GM12878 (cell line): Measurements from ENCODE around the gene SLC39A1. TPM values are rescaled to one million over a fixed set of nuclear protein-coding genes. Genes with fewer than 3 reads are reported as not detected.
A peak's percentile ranks its signal among the peaks of the same experiment; 100 is the strongest.

Source experiments
- ASH2L ChIP-seq: fragments of 300-600, 200-600 bp; sonication (generic); IDR thresholded peaks from 2 replicates; pipeline ENCODE4 v1.6.1; 2017; ENCODE audit warnings: low read depth, mild to moderate bottlenecking, borderline replicate concordance
- CREB1 ChIP-seq: IDR thresholded peaks from 2 replicates; pipeline ENCODE4 v1.6.1; 2012; ENCODE audit warnings: low read depth, mild to moderate bottlenecking, inconsistent platforms
- E2F4 ChIP-seq: IDR thresholded peaks from 2 replicates; pipeline ENCODE4 v1.6.1; 2012; ENCODE audit warnings: low read depth, low read length, improper control_type of control experiment
- ESRRA ChIP-seq: IDR thresholded peaks from 2 replicates; pipeline ENCODE4 v1.6.1; 2012; ENCODE audit warnings: mild to moderate bottlenecking, low read length, improper control_type of control experiment
- KLF5 ChIP-seq: fragments of 450-650 bp; IDR thresholded peaks from 2 replicates; pipeline ENCODE4 v1.6.1; 2014; ENCODE audit warnings: mild to moderate bottlenecking; ENCODE audit not compliant: partially characterized antibody
- MTA3 ChIP-seq: IDR thresholded peaks from 2 replicates; pipeline ENCODE4 v1.6.1; 2012; ENCODE audit warnings: low read length, inconsistent platforms, borderline replicate concordance
- NFIC ChIP-seq: IDR thresholded peaks from 2 replicates; pipeline ENCODE4 v1.6.1; 2012; ENCODE audit warnings: low read depth, mild to moderate bottlenecking, inconsistent platforms, low read length, moderate library complexity
- NFXL1 ChIP-seq: fragments of 450-650 bp; IDR thresholded peaks from 2 replicates; pipeline ENCODE4 v1.6.1; 2017; ENCODE audit warnings: antibody characterized with exemption, mild to moderate bottlenecking, borderline replicate concordance
- NR2F1 ChIP-seq: fragments of 450-650 bp; conservative IDR thresholded peaks from 2 replicates; pipeline ENCODE4 v1.6.1; 2017; ENCODE audit warnings: mild to moderate bottlenecking
- NRF1 ChIP-seq: conservative IDR thresholded peaks from 2 replicates; pipeline ENCODE4 v1.6.1; 2011; ENCODE audit warnings: mild to moderate bottlenecking, low read depth, low read length, improper control_type of control experiment
- POLR2A ChIP-seq: IDR thresholded peaks from 2 replicates; pipeline ENCODE4 v1.6.1; 2011; ENCODE audit warnings: low read depth, mild to moderate bottlenecking, low read length
- RFX5 ChIP-seq: IDR thresholded peaks from 2 replicates; pipeline ENCODE4 v1.6.1; 2011; ENCODE audit warnings: low read depth, low read length, improper control_type of control experiment
- RUNX3 ChIP-seq: IDR thresholded peaks from 2 replicates; pipeline ENCODE4 v1.6.1; 2012; ENCODE audit warnings: low read length, inconsistent platforms
- SIN3A ChIP-seq: IDR thresholded peaks from 2 replicates; pipeline ENCODE4 v1.6.1; 2012; ENCODE audit warnings: low read depth, low read length, improper control_type of control experiment
- SMAD5 ChIP-seq: IDR thresholded peaks from 2 replicates; pipeline ENCODE4 v1.6.1; 2016; ENCODE audit warnings: antibody characterized with exemption, low read depth
- SMARCA5 ChIP-seq: fragments of 450-650 bp; IDR thresholded peaks from 2 replicates; pipeline ENCODE4 v1.6.1; 2017; ENCODE audit warnings: mild to moderate bottlenecking
- SP1 ChIP-seq: IDR thresholded peaks from one replicate; pipeline ENCODE4 v1.6.1; 2011; ENCODE audit warnings: low read depth, low read length
- SPI1 ChIP-seq: IDR thresholded peaks from 2 replicates; pipeline ENCODE4 v1.6.1; 2011; ENCODE audit warnings: low read depth, mild to moderate bottlenecking, low read length, moderate library complexity, borderline replicate concordance; ENCODE audit not compliant: insufficient read depth
- SREBF1 ChIP-seq: IDR thresholded peaks from 2 replicates; pipeline ENCODE4 v1.6.1; 2012; ENCODE audit warnings: mild to moderate bottlenecking, low read length
- SREBF2 ChIP-seq: IDR thresholded peaks from 2 replicates; pipeline ENCODE4 v1.6.1; 2012; ENCODE audit warnings: mild to moderate bottlenecking, low read length
- TCF12 ChIP-seq: IDR thresholded peaks from 2 replicates; pipeline ENCODE4 v1.6.1; 2011; ENCODE audit warnings: low read depth, mild to moderate bottlenecking, low read length
- ZSCAN29 ChIP-seq: fragments of 450-650 bp; IDR thresholded peaks from 2 replicates; pipeline ENCODE4 v1.6.1; 2017; ENCODE audit warnings: mild to moderate bottlenecking, moderate library complexity
- polyA plus RNA-seq, 11 experiments: library from polyadenylated mRNA; depleted of rRNA in 4 of 11; unstranded in 6 of 11; stranded (reverse) in 5 of 11; fragments of >200 nt; fragmentation: Nextera tagmentation in 4 of 11; fragmentation: Illumina TruSeq in 1 of 11; extraction: Ambion mirVana in 4 of 11; extraction: Trizol in 1 of 11; gene quantifications; 1 replicate in 1 of 11; 2 replicates in 10 of 11; pipeline versions ENCODE4 v1.2.1 to v1.2.3, GENCODE V29; 2011 to 2016; ENCODE audit warnings: inconsistent platforms in 2 of 11, missing spikeins in 2 of 11, low read depth in 1 of 11
- total RNA-seq, 4 experiments: library from RNA; depleted of rRNA in 3 of 4; stranded (reverse); fragments of >200 nt in 3 of 4; fragmentation: Illumina TruSeq in 1 of 4; extraction: Trizol in 1 of 4; gene quantifications; 2 replicates each; pipeline versions ENCODE4 v1.2.1 to v1.2.3, GENCODE V29; 2013 to 2021
- TF ChIP-seq, protein P1 (sequence below): fragments of 150-350 bp; IDR thresholded peaks from 2 replicates; pipeline ENCODE4 v1.6.1; 2014; ENCODE audit warnings: mild to moderate bottlenecking, low read depth, low read length
- TF ChIP-seq, protein P2 (sequence below): fragments of 450-650 bp; IDR thresholded peaks from 2 replicates; pipeline ENCODE4 v1.6.1; 2014; ENCODE audit warnings: mild to moderate bottlenecking
- TF ChIP-seq, protein P3 (sequence below): fragments of 450-650 bp; IDR thresholded peaks from 2 replicates; pipeline ENCODE4 v1.6.1; 2018; ENCODE audit warnings: borderline replicate concordance, mild to moderate bottlenecking; ENCODE audit not compliant: partially characterized antibody

The SLC39A1 gene
- total and polyA plus RNA-seq, 10 of the 15 experiments (the other 5 are each of a cell fraction or from before 2014, with no cell fraction given), result 8.8 to 98.6 (median 72.4) TPM

GRCh38 chr1:153945795-153946621 lies 17.3 kb downstream of the SLC39A1 start (continued):
- peak; percentile 88 for TF ChIP-seq SMARCA5
- peak; percentile 75; the same call in 1 of the 2 replicates for TF ChIP-seq MTA3
- TF ChIP-seq SREBF2, result no peak
- TF ChIP-seq RUNX3, result peak; percentile 72
- no peak for TF ChIP-seq NRF1
- TF ChIP-seq ESRRA, result no peak
- peak; percentile 34; the same call in 1 of the 2 replicates for TF ChIP-seq NR2F1
- TF ChIP-seq, protein P1, sequence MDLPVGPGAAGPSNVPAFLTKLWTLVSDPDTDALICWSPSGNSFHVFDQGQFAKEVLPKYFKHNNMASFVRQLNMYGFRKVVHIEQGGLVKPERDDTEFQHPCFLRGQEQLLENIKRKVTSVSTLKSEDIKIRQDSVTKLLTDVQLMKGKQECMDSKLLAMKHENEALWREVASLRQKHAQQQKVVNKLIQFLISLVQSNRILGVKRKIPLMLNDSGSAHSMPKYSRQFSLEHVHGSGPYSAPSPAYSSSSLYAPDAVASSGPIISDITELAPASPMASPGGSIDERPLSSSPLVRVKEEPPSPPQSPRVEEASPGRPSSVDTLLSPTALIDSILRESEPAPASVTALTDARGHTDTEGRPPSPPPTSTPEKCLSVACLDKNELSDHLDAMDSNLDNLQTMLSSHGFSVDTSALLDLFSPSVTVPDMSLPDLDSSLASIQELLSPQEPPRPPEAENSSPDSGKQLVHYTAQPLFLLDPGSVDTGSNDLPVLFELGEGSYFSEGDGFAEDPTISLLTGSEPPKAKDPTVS, result no peak
- TF ChIP-seq TCF12, result peak; percentile 99
- TF ChIP-seq CREB1, result peak; percentile 74; the same call in 1 of the 2 replicates
- 0 out of 2 replicates have a peak, but pooled peaks have one; percentile 40 for TF ChIP-seq NFXL1
- TF ChIP-seq SP1, result peak; percentile 65
- TF ChIP-seq SREBF1, result no peak
- 0 out of 2 replicates have a peak, but pooled peaks have one; percentile 33 for TF ChIP-seq ZSCAN29
- no peak for TF ChIP-seq NFIC
- peak; percentile 73; the same call in 1 of the 2 replicates for TF ChIP-seq SIN3A
- TF ChIP-seq KLF5, result peak; percentile 24
- TF ChIP-seq E2F4, result no peak
- TF ChIP-seq RFX5, result no peak
- TF ChIP-seq, protein P2, sequence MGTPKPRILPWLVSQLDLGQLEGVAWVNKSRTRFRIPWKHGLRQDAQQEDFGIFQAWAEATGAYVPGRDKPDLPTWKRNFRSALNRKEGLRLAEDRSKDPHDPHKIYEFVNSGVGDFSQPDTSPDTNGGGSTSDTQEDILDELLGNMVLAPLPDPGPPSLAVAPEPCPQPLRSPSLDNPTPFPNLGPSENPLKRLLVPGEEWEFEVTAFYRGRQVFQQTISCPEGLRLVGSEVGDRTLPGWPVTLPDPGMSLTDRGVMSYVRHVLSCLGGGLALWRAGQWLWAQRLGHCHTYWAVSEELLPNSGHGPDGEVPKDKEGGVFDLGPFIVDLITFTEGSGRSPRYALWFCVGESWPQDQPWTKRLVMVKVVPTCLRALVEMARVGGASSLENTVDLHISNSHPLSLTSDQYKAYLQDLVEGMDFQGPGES, result no peak
- TF ChIP-seq SPI1, result peak; percentile 99
- TF ChIP-seq SMAD5, result peak; percentile 47; the same call in 1 of the 2 replicates
- TF ChIP-seq ASH2L, result no peak
- TF ChIP-seq, protein P3, sequence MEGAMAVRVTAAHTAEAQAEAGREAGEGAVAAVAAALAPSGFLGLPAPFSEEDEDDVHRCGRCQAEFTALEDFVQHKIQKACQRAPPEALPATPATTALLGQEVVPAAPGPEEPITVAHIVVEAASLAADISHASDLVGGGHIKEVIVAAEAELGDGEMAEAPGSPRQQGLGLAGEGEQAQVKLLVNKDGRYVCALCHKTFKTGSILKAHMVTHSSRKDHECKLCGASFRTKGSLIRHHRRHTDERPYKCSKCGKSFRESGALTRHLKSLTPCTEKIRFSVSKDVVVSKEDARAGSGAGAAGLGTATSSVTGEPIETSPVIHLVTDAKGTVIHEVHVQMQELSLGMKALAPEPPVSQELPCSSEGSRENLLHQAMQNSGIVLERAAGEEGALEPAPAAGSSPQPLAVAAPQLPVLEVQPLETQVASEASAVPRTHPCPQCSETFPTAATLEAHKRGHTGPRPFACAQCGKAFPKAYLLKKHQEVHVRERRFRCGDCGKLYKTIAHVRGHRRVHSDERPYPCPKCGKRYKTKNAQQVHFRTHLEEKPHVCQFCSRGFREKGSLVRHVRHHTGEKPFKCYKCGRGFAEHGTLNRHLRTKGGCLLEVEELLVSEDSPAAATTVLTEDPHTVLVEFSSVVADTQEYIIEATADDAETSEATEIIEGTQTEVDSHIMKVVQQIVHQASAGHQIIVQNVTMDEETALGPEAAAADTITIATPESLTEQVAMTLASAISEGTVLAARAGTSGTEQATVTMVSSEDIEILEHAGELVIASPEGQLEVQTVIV, result no peak
- TF ChIP-seq POLR2A, result peak; percentile 72
